T-helper 9 cell (primary cell): ENCODE data around the gene GGCX.
"Not testable (repeated sequence)": the region's sequence is repeated elsewhere in the genome, so short reads cannot be mapped to it uniquely, and the experiment has no call there.

ENCODE experiments used
- DNase-seq: peaks from one replicate; pipeline ENCODE4 v3.0.0-alpha.2; 2020
- total RNA-seq, 2 donors: gene quantifications; one replicate each; lab custom pipeline; 2026; lab: John Stamatoyannopoulos, UW

GGCX gene
- 29.4 to 38.8 reads per million in 2 donors for total RNA-seq

DNA sequence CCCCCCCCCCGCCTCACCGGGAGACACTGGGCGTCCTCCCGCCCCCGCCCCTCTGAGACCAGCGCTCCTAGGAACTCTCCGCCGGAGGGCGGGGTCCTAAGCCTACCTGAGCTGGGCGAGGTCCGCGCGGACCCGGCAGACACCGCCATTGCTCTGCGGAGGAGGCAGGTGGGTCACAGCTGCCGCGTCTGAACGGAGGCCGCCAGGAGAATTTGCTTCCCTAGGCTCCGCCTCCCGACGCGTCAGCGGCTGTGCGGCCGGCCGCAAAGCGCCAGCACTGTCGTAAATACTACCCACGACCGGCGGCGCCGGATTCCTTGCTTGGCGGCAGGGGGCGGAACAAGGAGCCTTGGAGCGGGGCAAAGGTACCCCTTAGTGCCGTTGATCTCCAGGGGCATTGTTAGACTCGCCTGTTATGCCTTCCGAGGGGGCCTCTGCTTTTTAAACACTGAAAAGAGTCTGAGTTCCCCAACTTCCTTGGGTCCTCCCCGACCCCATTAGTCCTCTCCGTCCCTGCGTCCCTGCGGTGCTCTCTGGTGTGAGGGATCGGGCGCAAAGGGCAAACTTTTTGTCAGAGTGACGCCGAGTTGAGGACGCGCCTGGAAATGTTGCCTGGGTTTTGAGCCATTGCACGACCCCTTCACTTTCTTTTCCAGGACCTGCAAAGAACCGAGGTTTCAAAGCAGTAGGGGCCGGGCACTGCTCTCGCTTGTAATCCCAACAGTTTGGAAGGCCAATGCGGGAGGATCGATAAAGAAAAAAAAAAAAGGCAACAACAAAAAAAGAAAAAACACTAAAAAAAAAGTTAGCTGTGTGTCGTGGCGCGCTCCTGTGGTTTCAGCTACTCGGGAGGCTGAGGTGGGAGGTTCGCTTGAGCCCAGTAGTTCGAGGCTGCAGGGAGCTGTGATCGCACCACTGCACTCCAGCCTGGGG lies at the start of gene GGCX:
Gene GGCX, minus strand, starts transcription at position 214 of the 933 bp plus-strand sequence. Its CDS starts 65 bp downstream, at position 149.
- peak; percentile 90 for DNase-seq

DNA sequence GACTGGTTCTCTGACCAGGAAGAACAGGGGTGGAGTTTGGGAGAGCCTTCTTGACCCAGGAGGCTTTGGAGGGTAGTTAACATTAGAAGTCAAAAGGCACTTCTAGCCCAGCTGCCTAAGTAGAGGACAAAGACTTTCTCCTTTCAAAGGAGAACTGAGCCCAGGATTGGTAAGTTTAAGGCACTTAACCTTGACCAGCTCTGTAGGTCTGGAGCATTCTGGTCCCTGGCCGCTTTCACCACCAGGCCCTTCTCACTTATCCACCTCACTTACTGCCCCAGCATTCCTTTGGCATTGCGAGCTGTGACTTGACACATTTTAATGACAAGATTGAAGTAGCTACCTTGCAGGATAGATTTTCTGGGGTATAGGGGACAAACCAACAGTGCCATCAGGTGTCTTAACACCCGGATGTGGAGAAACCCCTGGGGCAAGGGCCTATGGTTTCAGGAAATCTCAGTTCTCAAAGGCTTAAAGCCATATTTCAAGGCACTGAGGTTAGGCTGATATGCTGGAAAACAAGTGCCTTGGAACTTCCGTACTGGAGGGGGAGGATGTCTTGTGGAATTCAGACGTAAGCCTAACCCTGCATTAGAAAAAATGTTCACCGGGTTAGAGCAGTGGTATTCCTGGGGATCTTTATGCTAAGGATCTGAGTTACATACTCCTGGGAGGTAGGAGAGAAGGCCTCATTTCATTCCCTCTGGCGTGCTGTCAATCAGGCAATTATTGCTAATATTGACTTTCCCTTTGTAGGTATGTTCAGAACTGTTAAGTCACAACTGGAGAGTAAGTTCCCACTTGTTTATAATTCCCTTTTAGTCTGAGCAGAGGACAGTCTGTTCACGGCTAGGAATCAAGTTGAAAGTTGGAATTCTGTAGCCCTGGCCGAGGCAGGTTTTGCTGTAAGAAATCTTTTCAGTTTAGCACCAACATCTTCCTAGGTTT lies 46.2 kb upstream of the GGCX start:
- DNase-seq: no peak

- DNase-seq: no peak
Observed at GRCh38 chr2:85606116-85606455, 44.8 kb upstream of the GGCX start.

DNA sequence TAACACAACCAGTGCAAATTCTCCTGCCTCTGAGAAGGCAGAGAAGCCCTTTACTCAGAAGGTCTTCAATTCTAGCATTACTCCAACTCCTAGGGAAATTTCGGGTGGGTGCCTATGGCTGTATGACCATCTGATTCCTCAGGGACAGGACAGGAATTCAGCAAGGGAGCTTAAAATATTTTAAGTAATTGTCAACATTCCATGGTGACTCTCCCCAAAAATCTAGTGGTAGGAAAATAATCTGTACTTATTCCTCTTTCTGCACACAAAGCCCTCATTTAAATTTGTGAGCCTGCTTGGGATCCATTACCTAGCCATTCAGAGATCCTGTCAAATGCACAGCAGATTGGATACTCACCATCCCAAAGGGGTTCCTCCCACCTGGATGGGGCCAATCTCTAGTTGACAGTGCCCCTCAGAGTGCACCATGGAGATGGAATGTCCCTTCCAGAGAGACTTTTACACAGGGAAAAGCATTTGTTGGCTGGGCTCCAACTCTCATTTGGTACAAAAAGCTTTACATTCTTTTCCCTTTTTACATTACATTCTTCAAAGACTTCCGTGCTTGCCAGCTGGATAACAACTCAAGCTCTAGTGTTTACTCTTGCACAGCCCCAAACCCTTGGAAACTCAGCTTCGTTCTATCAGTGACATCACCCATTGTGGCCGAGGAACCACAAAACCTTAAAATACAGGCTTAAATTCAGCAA lies 44.3 kb upstream of the GGCX start:
- DNase-seq: no peak

DNA sequence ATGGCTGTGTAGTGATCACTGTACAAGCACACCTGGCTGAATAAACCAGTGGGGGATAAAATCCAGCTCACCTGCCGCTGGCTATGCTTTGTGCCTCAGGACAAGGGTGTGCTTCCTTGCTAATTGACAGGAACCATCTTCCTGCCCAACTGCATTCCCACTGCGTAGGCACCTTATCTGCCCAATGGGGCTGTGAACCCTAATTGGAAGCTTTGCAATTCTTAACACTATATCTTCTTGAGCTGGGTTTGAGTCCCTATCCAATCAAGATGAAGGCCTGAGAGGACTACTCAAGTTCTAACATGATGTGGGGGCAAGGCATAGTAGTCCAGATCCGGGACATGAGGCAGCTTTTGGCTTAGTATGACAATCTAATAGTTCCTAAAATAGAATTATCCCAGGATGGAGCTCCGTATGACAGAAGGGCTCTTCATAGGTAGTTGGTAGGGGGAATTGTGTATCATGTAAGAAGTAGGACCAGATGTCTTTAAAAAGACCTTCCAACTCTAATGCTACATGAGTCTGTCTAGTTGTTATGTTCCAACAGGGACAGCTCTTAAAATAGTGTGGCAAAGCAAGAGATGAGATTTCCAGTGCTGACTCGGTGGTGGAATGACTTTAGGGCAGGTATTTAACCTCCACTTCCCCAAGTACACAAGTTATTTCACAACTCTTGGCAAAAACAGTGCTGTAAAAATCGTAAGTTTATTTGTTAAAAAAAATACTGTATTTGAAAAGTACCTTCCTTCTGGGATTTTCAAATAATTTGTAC lies 43.5 kb upstream of the GGCX start:
- no peak for DNase-seq

DNA sequence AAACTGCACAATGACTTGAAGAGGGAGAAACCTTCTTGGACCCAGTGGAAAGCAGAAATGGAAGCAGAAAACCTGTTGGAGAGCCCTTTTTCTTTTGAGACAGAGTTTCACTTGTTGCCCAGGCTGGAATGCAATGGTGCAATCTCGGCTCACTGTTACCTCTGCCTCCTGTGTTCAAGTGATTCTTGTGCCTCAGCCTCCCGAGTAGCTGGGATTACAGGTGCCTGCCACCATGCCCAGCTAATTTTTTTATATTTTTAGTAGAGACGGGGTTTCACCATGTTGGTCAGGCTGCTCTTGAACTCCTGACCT lies 42.8 kb upstream of the GGCX start:
- DNase-seq: not testable (repeated sequence)

GRCh38 chr2:85602476-85603234 lies 41.4 kb upstream of the GGCX start, which contains the start of gene TMEM150A:
TMEM150A (minus strand) TSS chr2:85602698; CDS start chr2:85601948, 750 bp downstream.
- DNase-seq: peak; percentile 78

DNA sequence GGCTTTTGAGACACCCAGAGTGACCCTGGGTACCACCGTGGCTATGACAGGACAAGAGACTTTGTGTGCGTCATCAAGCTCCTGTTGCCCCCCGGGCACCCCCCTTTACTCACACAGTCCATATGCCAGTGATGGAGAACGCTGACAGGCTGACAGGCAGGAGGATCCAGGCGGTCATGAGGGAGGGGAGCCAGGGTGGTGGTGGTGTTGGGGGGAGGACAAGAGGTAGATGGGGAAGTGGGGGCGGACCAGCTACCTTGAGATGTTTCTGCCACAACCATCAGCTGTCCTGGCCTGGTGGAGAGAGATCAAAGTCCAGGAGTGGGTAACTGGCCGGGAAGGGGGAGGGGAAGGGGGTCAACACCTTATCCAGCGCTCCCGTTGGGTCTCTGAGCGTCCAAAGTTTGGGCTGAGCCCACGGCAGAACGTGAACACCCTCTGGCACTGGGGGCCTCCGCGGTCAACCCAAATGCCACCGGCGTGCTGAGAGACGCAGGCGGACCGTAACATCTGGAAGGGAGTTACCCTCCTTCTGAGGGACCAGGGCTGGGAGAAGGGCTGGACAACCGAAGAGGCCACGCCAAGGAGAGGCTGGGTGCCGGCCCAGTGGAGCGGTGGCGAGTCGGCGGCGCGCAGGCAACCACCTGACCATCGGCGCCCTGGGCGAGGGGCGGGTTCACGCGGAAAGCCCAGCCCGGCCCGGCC lies 40.6 kb upstream of the GGCX start:
- no peak for DNase-seq

DNA sequence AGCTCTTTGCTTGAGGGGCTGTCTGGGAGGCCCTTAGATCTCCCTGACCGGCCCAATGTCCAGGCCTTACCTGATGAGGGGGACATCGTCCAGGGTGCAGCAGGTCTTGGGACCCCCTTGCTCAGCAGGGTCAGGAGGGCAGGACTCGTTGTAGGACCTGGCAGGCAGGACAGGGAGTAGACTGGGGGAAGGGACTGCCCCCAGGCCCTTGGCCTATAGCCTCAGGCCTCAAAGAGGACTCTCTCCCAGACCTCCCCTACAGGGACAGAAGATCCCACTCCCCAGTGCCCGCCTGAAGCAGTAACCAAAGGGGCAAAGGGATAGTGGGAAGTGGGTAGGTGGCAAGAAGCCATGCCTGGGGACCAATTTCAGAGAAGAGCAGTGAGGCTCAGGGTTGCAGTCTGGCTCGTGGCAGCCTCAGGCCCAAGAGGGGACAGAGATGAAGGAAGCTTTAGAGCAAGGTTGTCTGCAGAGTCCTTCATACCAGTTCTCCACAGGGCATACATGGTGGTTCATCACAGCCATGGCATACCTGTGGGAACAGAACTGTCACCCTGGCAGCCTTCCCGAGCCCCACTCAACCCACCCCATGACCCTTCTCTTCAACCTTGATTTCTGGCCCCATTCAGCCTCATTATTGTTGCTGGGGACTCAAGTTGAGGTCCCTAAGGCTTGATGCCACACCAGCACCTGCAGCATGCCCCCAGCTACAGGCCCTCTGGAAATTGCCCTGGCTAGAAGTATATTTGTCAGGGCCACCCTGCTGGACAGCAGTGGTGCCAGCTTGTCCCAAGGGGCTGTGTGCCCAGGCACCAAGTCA lies 39.9 kb upstream of the GGCX start:
- no peak for DNase-seq

DNA sequence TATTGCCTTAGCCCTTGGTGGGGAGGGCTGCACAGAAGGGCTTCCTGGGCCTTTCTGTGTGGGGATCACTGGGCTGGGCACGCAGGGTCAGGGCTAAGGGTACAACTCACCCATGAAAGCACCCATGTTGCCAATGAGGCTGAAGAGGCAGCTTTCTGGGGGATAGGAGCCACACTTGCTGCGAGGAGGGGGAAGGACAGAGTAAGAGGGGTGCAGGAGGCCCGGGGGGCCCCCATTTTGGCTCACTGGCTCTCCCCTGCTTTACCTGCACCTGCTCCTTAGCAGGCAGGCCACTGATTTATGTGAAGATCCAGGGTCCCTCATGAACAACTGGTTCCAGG lies 38.9 kb upstream of the GGCX start:
- no peak for DNase-seq

GRCh38 chr2:85599468-85600234 lies 38.4 kb upstream of the GGCX start:
- no peak for DNase-seq

- no peak for DNase-seq
Observed at GRCh38 chr2:85598594-85599340, 37.5 kb upstream of the GGCX start.

DNA sequence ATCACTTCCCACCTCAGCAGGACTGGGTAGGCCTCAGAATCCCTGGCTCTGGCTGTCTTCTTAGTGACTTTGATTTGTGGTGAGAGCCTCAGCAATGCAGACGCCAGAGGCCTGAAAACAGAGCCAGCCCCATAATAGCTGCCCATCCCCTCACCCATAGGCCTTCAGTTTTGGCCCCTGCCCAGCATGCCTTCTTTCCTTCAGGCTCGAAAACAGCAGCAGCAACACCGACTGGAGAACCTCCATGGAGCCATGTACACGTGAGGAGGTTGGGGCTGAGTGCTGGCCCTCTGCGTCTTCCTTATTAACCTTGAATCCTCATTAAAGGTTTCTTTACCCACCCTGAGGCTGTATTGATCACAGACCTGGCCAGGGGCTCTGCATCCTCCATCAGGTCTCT lies 35.9 kb upstream of the GGCX start:
- no peak for DNase-seq

DNA sequence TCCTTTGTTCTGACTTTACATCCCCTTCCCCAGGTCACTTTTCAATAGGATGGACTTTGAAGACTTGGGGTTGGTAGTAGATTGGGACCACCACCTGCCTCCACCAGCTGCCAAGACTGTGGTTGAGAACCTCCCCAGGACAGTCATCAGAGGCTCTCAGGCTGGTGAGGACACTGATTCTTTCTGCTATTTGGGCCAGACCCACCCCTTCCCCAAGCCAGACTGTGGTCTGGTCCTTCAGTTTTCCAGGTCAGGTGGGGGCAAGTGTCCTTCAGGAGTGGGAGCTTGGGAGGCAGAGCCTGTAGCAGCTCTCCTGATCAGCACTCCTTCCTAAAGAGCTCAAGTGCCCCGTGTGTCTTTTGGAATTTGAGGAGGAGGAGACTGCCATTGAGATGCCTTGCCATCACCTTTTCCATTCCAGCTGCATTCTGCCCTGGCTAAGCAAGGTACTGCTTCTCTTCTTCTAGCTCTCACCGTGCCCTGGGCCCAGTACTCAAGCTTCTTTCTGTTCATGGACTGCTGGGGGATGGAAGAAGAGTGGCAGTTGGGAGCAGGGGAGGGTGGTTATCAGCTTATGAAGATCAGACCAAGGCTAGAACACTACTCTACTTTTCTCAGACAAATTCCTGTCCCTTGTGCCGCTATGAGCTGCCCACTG lies 35.3 kb upstream of the GGCX start:
- no peak for DNase-seq

DNA sequence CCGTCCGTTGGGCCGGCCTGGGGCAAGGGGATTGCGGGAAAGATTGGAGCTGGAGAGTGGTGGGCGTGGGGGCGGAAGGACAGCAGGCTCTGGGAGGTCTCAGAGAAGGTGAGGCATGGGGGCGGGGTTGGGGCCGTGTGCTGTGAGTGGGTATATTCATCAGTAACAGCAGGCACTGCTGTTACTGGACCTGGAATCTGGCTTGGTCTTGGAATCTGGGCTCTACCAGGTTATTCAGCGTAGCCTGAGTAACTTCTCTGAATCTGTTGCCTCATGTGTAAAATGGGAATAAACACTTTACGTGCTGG lies 34.7 kb upstream of the GGCX start:
- DNase-seq: no peak

DNA sequence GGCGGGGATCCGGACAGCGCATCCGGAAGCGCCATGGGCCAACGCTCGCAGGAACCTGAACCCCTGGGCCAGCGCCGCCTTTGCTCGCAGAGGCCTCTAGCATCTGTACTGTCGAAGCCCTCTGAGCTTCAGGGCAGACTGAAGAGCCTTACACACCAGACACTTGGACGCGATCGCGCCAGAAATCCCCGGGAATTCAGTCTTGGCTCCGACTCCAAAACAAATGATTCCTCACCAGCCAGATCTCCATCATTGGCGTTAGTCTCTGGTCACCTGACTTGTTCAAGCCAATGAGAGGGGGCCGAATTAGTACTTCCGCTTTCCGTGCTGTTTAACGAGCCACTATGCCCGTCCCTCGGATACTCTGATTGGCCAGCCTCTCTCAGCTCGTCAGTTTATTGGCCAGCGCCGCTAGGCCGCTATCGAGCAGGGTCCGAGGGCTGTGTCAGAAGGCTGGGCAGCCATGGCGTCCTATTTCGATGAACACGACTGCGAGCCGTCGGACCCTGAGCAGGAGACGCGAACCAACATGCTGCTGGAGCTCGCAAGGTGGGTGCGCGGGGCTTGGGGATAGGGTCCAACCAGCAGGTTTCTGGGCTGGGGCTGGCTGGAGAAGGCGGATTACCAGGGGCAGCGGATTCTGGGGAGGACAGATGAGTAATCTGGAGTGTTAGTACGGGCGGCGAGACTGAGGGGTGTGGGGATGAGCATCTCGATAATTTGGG lies 34.2 kb upstream of the GGCX start, which contains the start of gene RNF181:
Gene RNF181, plus strand, starts transcription at position 445 of the 725 bp plus-strand sequence. Its CDS starts 19 bp downstream, at position 464.
- DNase-seq: peak; percentile 81

DNA sequence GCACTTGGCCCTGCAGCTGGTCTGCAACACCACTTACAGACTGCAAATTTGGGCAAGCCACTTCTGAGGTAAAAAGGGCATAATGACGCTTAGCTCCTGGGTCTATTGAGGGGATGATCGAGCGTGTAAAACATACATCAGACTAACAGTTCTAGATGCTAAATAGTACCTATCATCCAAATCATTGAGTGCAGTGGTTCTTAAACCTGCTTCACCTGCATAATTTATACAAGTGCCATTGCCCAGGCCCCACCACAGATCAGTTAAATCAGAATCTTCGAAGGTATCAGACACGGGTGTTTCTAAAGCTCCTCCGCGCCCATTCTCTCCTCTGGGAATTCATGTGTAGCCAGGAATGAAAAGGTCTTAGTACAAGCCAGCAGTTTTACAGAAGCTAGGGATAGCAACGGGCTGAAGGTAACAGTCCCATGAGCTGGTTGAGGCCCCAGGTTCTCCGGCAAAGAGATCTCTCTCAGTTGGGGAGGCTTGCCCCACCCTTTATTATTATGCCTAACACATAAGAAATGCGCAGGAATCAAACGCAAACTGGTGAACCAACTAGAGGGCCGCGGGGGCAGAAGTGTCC lies 33.5 kb upstream of the GGCX start:
- no peak for DNase-seq
